ENCODE results near the gene ACSL3. TPM values are rescaled to one million over a fixed set of nuclear protein-coding genes. Genes with fewer than 3 reads are reported as not detected.

ACSL3 gene
- total RNA-seq, 4 donors from 2014 or later = 22.4 to 54.1 (median 42.3) TPM

DNA sequence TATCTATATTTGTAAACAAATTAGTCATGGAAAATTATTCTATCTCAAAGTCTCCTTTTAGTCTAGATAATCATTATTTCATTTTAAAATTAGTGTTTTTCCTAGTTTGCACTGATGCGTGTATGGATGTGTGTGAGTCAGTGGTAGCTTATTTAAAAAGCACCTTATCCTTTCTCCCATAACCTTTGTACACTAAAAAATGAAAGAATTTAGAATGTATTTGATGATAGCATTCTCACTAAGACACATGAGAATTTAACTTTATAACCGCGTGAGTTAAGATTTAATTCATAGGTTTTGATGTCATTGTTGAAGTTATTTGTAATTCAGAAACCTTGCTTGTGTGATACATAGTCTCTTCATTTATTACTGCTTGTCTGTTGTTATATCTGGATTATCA is 81.7 kb downstream of the ACSL3 start:
- 91 to 95% methylated on average over 3 of the region's 3 CpGs for WGBS, 2 donors (ENCODE audit: low coverage in 1 of 2)
- in situ Hi-C loops (cut with MboI; ENCODE audit: low pct_ligation_motif_present in 1 of 4, low pct_unique_long_range_greater_than_20kb in 1 of 4, low sequenced_read_pairs in 3 of 4) = no loop called here
- Histone ChIP-seq H3K36me3 (peaks cover 0 to 40% (median 0%) of the 10 kb centered on the region in 4 donors), H3K4me3 (no peak overlapping the region), H3K27me3 (no peaks in the 10 kb centered on the region), H3K4me1 (no peaks in the 10 kb centered on the region), H3K9me3 (peaks cover 12 to 13% of the 10 kb centered on the region in 2 donors), H3K27ac (no peak overlapping the region)
- TF ChIP-seq POLR2A (IDR thresholded peaks at IDR 0.05) (no peak), POLR2AphosphoS5 (IDR thresholded peaks at IDR 0.05) (no peak), EP300 (IDR thresholded peaks at IDR 0.05; ENCODE audit: low read depth) (no peak)
- TF ChIP-seq, protein P1, sequence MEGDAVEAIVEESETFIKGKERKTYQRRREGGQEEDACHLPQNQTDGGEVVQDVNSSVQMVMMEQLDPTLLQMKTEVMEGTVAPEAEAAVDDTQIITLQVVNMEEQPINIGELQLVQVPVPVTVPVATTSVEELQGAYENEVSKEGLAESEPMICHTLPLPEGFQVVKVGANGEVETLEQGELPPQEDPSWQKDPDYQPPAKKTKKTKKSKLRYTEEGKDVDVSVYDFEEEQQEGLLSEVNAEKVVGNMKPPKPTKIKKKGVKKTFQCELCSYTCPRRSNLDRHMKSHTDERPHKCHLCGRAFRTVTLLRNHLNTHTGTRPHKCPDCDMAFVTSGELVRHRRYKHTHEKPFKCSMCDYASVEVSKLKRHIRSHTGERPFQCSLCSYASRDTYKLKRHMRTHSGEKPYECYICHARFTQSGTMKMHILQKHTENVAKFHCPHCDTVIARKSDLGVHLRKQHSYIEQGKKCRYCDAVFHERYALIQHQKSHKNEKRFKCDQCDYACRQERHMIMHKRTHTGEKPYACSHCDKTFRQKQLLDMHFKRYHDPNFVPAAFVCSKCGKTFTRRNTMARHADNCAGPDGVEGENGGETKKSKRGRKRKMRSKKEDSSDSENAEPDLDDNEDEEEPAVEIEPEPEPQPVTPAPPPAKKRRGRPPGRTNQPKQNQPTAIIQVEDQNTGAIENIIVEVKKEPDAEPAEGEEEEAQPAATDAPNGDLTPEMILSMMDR (IDR thresholded peaks at IDR 0.05) = no peak
- DNase-seq = no peak
- intact Hi-C loops (cut with DNase I; ENCODE audit: low total_unique reads) = no loop called here

DNA sequence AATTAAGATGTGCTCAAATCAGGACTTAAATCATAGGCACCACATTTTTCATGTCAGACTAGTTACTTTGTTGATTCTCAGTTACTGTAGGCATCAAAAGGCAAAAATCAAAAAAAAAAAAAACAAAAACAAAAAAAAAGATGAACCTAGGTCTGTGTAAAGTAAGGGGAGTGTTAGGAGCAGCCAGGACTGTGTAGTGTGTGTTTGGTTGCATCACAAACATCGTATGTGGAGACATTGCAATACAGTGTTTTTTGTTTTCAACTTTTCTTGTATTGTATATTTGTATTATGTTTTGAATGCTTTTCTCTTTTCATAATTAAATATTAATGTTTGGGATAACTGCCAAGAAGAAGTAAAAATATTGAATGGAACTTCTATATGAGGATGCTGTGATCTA is 82.1 kb downstream of the ACSL3 start:
- in situ Hi-C loops (cut with MboI; ENCODE audit: low pct_ligation_motif_present in 1 of 4, low pct_unique_long_range_greater_than_20kb in 1 of 4, low sequenced_read_pairs in 3 of 4) = no loop called here
- TF ChIP-seq POLR2A (IDR thresholded peaks at IDR 0.05) = no peak
- TF ChIP-seq POLR2AphosphoS5 (IDR thresholded peaks at IDR 0.05) = no peak
- TF ChIP-seq EP300 (IDR thresholded peaks at IDR 0.05; ENCODE audit: low read depth) = no peak
- TF ChIP-seq, protein P1 (IDR thresholded peaks at IDR 0.05) = no peak
- Histone ChIP-seq H3K9me3 (peaks cover 8 to 9% of the 10 kb centered on the region in 2 donors), H3K27ac (no peak overlapping the region), H3K4me3 (no peak overlapping the region), H3K36me3 (peaks cover 0 to 35% (median 0%) of the 10 kb centered on the region in 4 donors), H3K4me1 (no peaks in the 10 kb centered on the region), H3K27me3 (no peaks in the 10 kb centered on the region)
- intact Hi-C loops (cut with DNase I; ENCODE audit: low total_unique reads) = no loop called here
- 95 to 100% methylated on average over 1 of the region's 1 CpG for WGBS, 2 donors (ENCODE audit: low coverage in 1 of 2)
- DNase-seq = no peak

DNA sequence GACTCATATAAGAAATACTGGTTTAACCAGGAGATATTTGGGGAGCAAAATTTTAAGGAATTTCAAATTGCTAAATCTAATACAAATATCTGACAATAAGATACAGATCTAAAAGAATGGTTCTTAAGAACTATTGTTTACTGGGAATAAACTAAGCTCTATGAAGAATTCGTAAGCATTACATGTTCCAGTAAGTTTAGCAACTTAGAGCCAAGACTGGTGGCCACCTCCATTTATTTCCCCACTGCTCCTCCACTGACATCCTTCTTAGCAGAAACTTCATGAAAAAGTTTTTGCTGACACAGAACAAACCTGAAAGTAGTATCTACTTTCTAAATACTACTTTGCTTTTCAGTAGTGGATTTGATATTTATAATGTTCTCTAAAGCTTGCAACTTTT is 83.0 kb downstream of the ACSL3 start:
- H3K27ac ChIP-seq = no peak overlapping the region
- H3K27me3 ChIP-seq = no peaks in the 10 kb centered on the region
- no peak for DNase-seq
- no peak for TF ChIP-seq POLR2A (IDR thresholded peaks at IDR 0.05)
- no peak for TF ChIP-seq POLR2AphosphoS5 (IDR thresholded peaks at IDR 0.05)
- no peak for TF ChIP-seq EP300 (IDR thresholded peaks at IDR 0.05; ENCODE audit: low read depth)
- TF ChIP-seq, protein P1 (IDR thresholded peaks at IDR 0.05) = no peak
- WGBS, 2 donors (ENCODE audit: low coverage in 1 of 2) = 44 to 45% methylated on average over 1 of the region's 1 CpG
- peaks cover 0 to 27% (median 0%) of the 10 kb centered on the region in 4 donors for H3K36me3 ChIP-seq
- intact Hi-C loops (cut with DNase I; ENCODE audit: low total_unique reads) (no loop called here), in situ Hi-C loops (cut with MboI; ENCODE audit: low pct_ligation_motif_present in 1 of 4, low pct_unique_long_range_greater_than_20kb in 1 of 4, low sequenced_read_pairs in 3 of 4) (no loop called here)
- no peaks in the 10 kb centered on the region for H3K4me1 ChIP-seq
- H3K9me3 ChIP-seq = peaks cover 0 to under 1% of the 10 kb centered on the region in 2 donors
- H3K4me3 ChIP-seq = no peak overlapping the region

- no peak overlapping the region for H3K4me3 ChIP-seq
- in situ Hi-C loops (cut with MboI; ENCODE audit: low pct_ligation_motif_present in 1 of 4, low pct_unique_long_range_greater_than_20kb in 1 of 4, low sequenced_read_pairs in 3 of 4) (no loop called here), intact Hi-C loops (cut with DNase I; ENCODE audit: low total_unique reads) (no loop called here)
- H3K9me3 ChIP-seq = no peaks in the 10 kb centered on the region
- H3K27me3 ChIP-seq = no peaks in the 10 kb centered on the region
- no peak for DNase-seq
- TF ChIP-seq POLR2AphosphoS5 (IDR thresholded peaks at IDR 0.05) (no peak), EP300 (IDR thresholded peaks at IDR 0.05; ENCODE audit: low read depth) (no peak), POLR2A (IDR thresholded peaks at IDR 0.05) (no peak)
- TF ChIP-seq, protein P1 (IDR thresholded peaks at IDR 0.05) = no peak
- no peak overlapping the region for H3K27ac ChIP-seq
- WGBS, 2 donors (ENCODE audit: low coverage in 1 of 2) = 89 to 94% methylated on average over 1 of the region's 1 CpG
- H3K4me1 ChIP-seq = no peaks in the 10 kb centered on the region
- H3K36me3 ChIP-seq = peaks cover 0 to 25% (median 0%) of the 10 kb centered on the region in 4 donors
These were observed 83.7 kb downstream of the ACSL3 start for GRCh38 chr2:222944552-222944951.

All from transverse colon (tissue), 4 donors.